ENCODE measurements around the gene PNPLA8. TPM values are rescaled to one million over a fixed set of nuclear protein-coding genes. Genes with fewer than 3 reads are reported as not detected.

The PNPLA8 gene
- total RNA-seq, 1 experiment from 2014 or later: 19.5 TPM

DNA sequence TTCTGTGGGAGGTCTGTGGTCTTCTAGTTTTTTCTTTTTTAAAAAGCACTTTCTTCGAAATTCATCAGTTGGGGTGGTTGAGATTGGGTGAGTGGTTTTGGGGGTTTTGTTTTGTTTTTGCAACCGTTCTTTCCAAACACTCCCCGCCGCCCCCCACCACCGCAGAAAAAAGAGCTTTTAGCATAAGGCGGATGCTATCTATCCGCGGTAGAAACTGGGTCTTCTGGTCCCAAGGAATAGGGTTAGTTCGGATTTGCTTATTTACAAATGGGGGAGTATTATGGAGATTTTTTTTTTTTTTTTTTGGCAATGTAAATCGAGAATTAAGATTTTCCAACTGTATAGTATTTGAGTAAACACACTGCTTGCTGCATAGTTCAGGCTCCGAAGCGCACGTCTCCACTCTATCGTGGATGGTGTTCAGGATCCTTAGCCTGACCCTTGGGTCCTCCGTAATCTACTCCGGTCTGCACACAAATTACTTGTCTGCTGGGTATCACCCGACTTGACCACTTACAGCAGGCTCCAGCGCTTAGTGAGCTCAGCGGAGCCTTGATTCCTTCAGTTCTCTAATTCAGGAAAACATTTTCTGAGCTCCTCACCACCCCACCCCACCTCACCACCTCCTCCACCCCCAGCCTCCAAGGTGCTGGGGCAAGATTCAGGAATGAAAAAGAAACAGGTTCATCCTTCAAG, 68.9 kb downstream of the PNPLA8 start:
- Histone ChIP-seq H3K9me2 (replicated peaks; ENCODE audit: low read length) (no peaks in the 10 kb centered on the region), H3K27ac (ENCODE audit: low read length) (no peak overlapping the region), H3K36me3 (ENCODE audit: low read depth, low read length) (no peaks in the 10 kb centered on the region), H3K4me3 (ENCODE audit: low read length) (no peak overlapping the region), H3K79me2 (ENCODE audit: low read length) (no peaks in the 10 kb centered on the region), H3K9me3 (ENCODE audit: low read length) (no peaks in the 10 kb centered on the region), H3F3A (ENCODE audit: low read length, unreplicated experiment) (no peaks in the 10 kb centered on the region), H3K9ac (ENCODE audit: low read length) (no peak overlapping the region), H4K20me1 (ENCODE audit: low read length) (no peaks in the 10 kb centered on the region), H3K27me3 (ENCODE audit: low read length) (peaks cover 48% of the 10 kb centered on the region), H2AFZ (ENCODE audit: low read length) (no peak overlapping the region), H3K4me1 (ENCODE audit: insufficient read depth, low read length) (no peaks in the 10 kb centered on the region), H3K4me2 (ENCODE audit: low read length) (no peak overlapping the region)
- intact Hi-C loops (cut with micrococcal nuclease): no loop called here
- no TSS peak for BruUV-seq (replicated peaks)
- CTCF ChIA-PET: interaction anchor here (0.6 kb wide), 1 partner anchor 194 kb away, joined by 4 read pairs; no protein-coding TSS in a partner anchor
- POLR2A ChIA-PET (ENCODE audit: unreplicated experiment): no interaction called here
- TF ChIP-seq, protein P1, sequence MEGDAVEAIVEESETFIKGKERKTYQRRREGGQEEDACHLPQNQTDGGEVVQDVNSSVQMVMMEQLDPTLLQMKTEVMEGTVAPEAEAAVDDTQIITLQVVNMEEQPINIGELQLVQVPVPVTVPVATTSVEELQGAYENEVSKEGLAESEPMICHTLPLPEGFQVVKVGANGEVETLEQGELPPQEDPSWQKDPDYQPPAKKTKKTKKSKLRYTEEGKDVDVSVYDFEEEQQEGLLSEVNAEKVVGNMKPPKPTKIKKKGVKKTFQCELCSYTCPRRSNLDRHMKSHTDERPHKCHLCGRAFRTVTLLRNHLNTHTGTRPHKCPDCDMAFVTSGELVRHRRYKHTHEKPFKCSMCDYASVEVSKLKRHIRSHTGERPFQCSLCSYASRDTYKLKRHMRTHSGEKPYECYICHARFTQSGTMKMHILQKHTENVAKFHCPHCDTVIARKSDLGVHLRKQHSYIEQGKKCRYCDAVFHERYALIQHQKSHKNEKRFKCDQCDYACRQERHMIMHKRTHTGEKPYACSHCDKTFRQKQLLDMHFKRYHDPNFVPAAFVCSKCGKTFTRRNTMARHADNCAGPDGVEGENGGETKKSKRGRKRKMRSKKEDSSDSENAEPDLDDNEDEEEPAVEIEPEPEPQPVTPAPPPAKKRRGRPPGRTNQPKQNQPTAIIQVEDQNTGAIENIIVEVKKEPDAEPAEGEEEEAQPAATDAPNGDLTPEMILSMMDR (conservative IDR thresholded peaks at IDR 0.05; ENCODE audit: low read depth, low read length): no peak
- TF ChIP-seq EZH2 (IDR thresholded peaks at IDR 0.05; ENCODE audit: low read length, unreplicated experiment): no peak
- no peak; the same call in 1 of the 2 replicates for TF ChIP-seq EZH2phosphoT487 (IDR thresholded peaks at IDR 0.05; ENCODE audit: borderline replicate concordance, low read length)
- ATAC-seq: no peak
- DNase-seq: no peak

DNA sequence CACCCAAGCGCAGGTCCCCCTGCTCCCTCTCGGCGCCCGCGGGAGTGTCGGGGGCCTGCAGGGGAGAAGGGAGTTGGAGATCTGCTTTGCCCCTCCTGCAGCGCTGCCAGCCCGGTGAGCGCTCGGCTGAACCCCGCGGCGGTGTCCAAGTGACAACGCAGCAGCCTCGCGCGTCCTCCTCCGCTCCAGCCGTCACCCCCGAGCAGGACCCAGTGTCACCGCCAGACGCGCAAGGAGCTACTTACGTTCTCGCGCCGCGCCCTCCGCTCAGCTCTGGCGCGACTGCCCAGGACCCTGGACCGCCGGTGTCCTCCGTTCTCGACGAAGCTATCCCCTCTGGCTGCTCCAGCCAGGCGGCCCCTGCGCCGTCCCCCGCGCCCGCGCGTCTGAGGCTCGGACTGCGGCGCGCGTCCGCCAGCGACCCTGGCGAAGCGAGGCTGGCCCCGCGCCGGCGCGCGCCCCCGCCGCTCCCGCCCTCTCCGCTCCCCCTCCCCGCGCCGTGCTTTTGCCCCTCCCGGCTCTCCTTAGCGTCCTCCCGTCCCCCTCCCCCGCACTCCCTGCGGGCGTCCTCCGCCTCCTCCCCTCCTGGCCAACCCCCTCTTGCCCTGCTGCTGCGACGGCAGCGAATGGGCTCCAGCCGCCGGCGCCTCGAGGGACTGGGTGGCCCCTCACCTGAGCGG, 69.8 kb downstream of the PNPLA8 start, which contains the start of gene NRCAM:
Gene NRCAM (minus strand): TSS at position 439 of the 680 bp plus-strand sequence. CDS start 216,372 bp downstream, outside the sequence.
- Histone ChIP-seq H3K36me3 (ENCODE audit: low read depth, low read length) (no peaks in the 10 kb centered on the region), H3K4me3 (ENCODE audit: low read length) (0 out of 2 replicates have a peak within 1 kb of the TSS, but pooled peaks have one; percentile 12), H3K9ac (ENCODE audit: low read length) (no peak within 1 kb of the TSS), H3K4me2 (ENCODE audit: low read length) (peak within 1 kb of the TSS; percentile 46), H3K79me2 (ENCODE audit: low read length) (no peaks in the 10 kb centered on the region), H4K20me1 (ENCODE audit: low read length) (no peaks in the 10 kb centered on the region), H3K4me1 (ENCODE audit: insufficient read depth, low read length) (no peaks in the 10 kb centered on the region), H3K27ac (ENCODE audit: low read length) (no peak within 1 kb of the TSS), H3F3A (ENCODE audit: low read length, unreplicated experiment) (no peaks in the 10 kb centered on the region), H3K27me3 (ENCODE audit: low read length) (peaks cover 48% of the 10 kb centered on the region), H3K9me2 (replicated peaks; ENCODE audit: low read length) (no peaks in the 10 kb centered on the region), H3K9me3 (ENCODE audit: low read length) (no peaks in the 10 kb centered on the region), H2AFZ (ENCODE audit: low read length) (no peak within 1 kb of the TSS)
- no peak for DNase-seq
- ChIA-PET CTCF (interaction anchor here (0.7 kb wide), 1 partner anchor 78 kb away, joined by 3 read pairs; no protein-coding TSS in a partner anchor), POLR2A (ENCODE audit: unreplicated experiment) (no interaction called here)
- intact Hi-C loops (cut with micrococcal nuclease): no loop called here
- BruUV-seq (replicated peaks): no TSS peak
- peak; percentile 33 for ATAC-seq
- TF ChIP-seq EZH2 (IDR thresholded peaks at IDR 0.05; ENCODE audit: low read length, unreplicated experiment): peak; percentile 73
- no peak for TF ChIP-seq EZH2phosphoT487 (IDR thresholded peaks at IDR 0.05; ENCODE audit: borderline replicate concordance, low read length)
- TF ChIP-seq, protein P1 (conservative IDR thresholded peaks at IDR 0.05; ENCODE audit: low read depth, low read length): no peak
